ENCODE measurements around the gene GPC6. TPM values are rescaled to one million over a fixed set of nuclear protein-coding genes. Genes with fewer than 3 reads are reported as not detected.

The GPC6 gene
- polyA plus RNA-seq, 1 donor from 2014 or later: 9.0 TPM

DNA sequence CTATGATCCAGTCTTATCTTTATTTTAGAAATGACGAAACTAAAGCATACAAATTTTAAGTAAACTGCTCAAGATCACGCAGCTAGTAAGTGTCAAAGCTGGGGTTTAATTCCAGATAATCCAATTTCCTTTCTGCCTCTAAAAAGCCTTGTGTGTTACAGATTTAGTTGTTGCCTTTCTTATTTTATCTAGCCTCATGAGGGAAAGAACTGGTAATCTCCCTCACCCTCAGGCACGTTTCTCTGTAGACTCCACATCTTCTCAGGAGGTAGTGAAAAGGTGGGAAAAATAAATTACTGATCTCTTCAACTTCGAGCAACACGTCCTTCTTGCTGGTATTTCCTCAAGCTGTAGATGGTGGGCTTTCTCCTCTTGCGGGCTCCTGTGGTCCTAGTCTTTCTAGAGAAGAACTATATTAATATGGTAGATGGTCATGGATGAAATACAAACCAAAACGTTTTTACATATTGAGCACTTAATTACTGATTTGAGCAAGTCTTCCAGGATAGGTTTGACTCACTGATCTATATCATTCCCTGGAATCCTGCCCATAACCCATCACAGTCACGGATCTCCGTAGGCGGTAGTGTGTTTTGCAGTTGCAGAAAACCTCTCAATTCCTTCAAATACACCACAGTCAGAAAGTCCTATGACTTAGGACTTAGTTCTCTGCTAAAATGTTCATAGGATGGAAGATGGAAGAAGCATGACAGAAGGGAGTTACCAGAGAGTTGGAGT lies 733.4 kb downstream of the GPC6 start:
- no peaks in the 10 kb centered on the region for H3K79me2 ChIP-seq (replicated peaks; ENCODE audit: insufficient read depth, low read length)
- TF ChIP-seq, protein P1, sequence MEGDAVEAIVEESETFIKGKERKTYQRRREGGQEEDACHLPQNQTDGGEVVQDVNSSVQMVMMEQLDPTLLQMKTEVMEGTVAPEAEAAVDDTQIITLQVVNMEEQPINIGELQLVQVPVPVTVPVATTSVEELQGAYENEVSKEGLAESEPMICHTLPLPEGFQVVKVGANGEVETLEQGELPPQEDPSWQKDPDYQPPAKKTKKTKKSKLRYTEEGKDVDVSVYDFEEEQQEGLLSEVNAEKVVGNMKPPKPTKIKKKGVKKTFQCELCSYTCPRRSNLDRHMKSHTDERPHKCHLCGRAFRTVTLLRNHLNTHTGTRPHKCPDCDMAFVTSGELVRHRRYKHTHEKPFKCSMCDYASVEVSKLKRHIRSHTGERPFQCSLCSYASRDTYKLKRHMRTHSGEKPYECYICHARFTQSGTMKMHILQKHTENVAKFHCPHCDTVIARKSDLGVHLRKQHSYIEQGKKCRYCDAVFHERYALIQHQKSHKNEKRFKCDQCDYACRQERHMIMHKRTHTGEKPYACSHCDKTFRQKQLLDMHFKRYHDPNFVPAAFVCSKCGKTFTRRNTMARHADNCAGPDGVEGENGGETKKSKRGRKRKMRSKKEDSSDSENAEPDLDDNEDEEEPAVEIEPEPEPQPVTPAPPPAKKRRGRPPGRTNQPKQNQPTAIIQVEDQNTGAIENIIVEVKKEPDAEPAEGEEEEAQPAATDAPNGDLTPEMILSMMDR (IDR thresholded peaks at IDR 0.05; ENCODE audit: poor library complexity, severe bottlenecking): no peak
- TF ChIP-seq TAF1 (IDR thresholded peaks at IDR 0.05; ENCODE audit: low read depth): no peak
- TF ChIP-seq, protein P2, sequence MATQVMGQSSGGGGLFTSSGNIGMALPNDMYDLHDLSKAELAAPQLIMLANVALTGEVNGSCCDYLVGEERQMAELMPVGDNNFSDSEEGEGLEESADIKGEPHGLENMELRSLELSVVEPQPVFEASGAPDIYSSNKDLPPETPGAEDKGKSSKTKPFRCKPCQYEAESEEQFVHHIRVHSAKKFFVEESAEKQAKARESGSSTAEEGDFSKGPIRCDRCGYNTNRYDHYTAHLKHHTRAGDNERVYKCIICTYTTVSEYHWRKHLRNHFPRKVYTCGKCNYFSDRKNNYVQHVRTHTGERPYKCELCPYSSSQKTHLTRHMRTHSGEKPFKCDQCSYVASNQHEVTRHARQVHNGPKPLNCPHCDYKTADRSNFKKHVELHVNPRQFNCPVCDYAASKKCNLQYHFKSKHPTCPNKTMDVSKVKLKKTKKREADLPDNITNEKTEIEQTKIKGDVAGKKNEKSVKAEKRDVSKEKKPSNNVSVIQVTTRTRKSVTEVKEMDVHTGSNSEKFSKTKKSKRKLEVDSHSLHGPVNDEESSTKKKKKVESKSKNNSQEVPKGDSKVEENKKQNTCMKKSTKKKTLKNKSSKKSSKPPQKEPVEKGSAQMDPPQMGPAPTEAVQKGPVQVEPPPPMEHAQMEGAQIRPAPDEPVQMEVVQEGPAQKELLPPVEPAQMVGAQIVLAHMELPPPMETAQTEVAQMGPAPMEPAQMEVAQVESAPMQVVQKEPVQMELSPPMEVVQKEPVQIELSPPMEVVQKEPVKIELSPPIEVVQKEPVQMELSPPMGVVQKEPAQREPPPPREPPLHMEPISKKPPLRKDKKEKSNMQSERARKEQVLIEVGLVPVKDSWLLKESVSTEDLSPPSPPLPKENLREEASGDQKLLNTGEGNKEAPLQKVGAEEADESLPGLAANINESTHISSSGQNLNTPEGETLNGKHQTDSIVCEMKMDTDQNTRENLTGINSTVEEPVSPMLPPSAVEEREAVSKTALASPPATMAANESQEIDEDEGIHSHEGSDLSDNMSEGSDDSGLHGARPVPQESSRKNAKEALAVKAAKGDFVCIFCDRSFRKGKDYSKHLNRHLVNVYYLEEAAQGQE (IDR thresholded peaks at IDR 0.05; ENCODE audit: borderline replicate concordance): no peak
- no peak for TF ChIP-seq SMC3 (conservative IDR thresholded peaks at IDR 0.05; ENCODE audit: poor library complexity)
- no peak for TF ChIP-seq EP300 (conservative IDR thresholded peaks at IDR 0.05; ENCODE audit: poor library complexity, severe bottlenecking)
- no peak for TF ChIP-seq EZH2 (IDR thresholded peaks at IDR 0.05; ENCODE audit: borderline replicate concordance, insufficient read depth, low read length, poor library complexity, severe bottlenecking)
- TF ChIP-seq POLR2AphosphoS5 (IDR thresholded peaks at IDR 0.05): no peak
- TF ChIP-seq MXI1 (conservative IDR thresholded peaks at IDR 0.05; ENCODE audit: poor library complexity, severe bottlenecking): no peak
- TF ChIP-seq RAD21 (conservative IDR thresholded peaks at IDR 0.05): no peak
- no peaks in the 10 kb centered on the region for H3K9me2 ChIP-seq (ENCODE audit: insufficient read depth, low read length)
- H4K20me1 ChIP-seq (ENCODE audit: insufficient read depth): no peaks in the 10 kb centered on the region
- H3K9ac ChIP-seq (ENCODE audit: low read length): no peak overlapping the region
- no peaks in the 10 kb centered on the region for H3K27me3 ChIP-seq (ENCODE audit: insufficient read depth, low read depth, low read length)
- no peak overlapping the region for H3K4me3 ChIP-seq (ENCODE audit: low read length)
- H3K27ac ChIP-seq (ENCODE audit: low read length): no peak overlapping the region
- H3F3A ChIP-seq (ENCODE audit: insufficient read depth, low read length, poor library complexity, severe bottlenecking): no peaks in the 10 kb centered on the region
- H2AFZ ChIP-seq (ENCODE audit: low read depth, low read length): no peak overlapping the region
- no peaks in the 10 kb centered on the region for H3K36me3 ChIP-seq (ENCODE audit: insufficient read depth, low read length)
- no peak overlapping the region for H3K4me2 ChIP-seq (ENCODE audit: low read length)
- no peaks in the 10 kb centered on the region for H3K9me3 ChIP-seq (ENCODE audit: low read length)

DNA sequence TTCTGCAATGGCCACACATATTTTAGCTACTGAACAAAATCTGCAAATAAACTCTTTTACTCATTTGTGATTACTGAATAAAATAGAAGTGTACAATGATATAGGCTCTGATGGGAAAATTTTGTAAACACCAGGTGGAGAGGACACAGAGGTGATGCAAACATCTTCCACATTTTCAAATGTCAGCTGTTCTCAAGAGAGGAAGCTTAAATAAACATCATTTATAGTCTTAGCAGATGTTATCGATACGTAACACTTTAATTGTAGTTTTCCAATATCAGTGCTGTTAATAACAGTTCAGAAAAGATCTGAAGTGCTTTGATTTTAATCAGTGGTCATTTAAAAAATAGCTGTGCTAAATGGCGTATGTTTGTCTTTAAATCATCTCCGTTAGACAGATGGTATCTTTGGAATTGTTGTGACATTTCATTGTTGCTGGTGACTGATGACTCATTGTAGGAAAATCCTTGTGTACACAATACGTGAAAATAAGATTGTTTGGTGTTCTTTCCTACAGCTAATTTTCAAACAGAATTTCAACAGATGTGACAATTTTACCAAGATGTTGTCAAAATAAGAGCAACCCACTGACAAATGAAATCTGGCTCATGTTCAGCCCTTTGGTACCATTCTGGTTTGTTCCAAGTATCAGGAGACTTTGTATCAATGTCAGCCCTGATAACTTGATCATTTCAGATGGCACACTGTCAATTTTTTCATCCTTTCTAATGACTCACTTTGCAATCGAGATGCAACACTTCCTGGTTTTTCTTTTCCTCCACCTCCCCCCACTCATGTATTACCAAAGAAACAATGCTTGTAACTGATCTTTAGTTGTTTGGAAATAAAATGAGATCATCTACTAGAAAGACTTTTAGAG lies 736.9 kb downstream of the GPC6 start:
- H3K9me2 ChIP-seq (ENCODE audit: insufficient read depth, low read length): no peaks in the 10 kb centered on the region
- TF ChIP-seq RAD21 (conservative IDR thresholded peaks at IDR 0.05) (no peak), POLR2AphosphoS5 (IDR thresholded peaks at IDR 0.05) (peak; percentile 51), MXI1 (conservative IDR thresholded peaks at IDR 0.05; ENCODE audit: poor library complexity, severe bottlenecking) (no peak), EP300 (conservative IDR thresholded peaks at IDR 0.05; ENCODE audit: poor library complexity, severe bottlenecking) (peak; percentile 46)
- TF ChIP-seq, protein P1 (IDR thresholded peaks at IDR 0.05; ENCODE audit: poor library complexity, severe bottlenecking): no peak
- TF ChIP-seq, protein P2 (IDR thresholded peaks at IDR 0.05; ENCODE audit: borderline replicate concordance): no peak
- no peak overlapping the region for H3K4me3 ChIP-seq (ENCODE audit: low read length)
- H3F3A ChIP-seq (ENCODE audit: insufficient read depth, low read length, poor library complexity, severe bottlenecking): no peaks in the 10 kb centered on the region
- H3K36me3 ChIP-seq (ENCODE audit: insufficient read depth, low read length): no peaks in the 10 kb centered on the region
- no peaks in the 10 kb centered on the region for H3K27me3 ChIP-seq (ENCODE audit: insufficient read depth, low read depth, low read length)
- no peaks in the 10 kb centered on the region for H3K79me2 ChIP-seq (replicated peaks; ENCODE audit: insufficient read depth, low read length)
- H4K20me1 ChIP-seq (ENCODE audit: insufficient read depth): no peaks in the 10 kb centered on the region
- H3K9me3 ChIP-seq (ENCODE audit: low read length): no peaks in the 10 kb centered on the region
- no peak overlapping the region for H2AFZ ChIP-seq (ENCODE audit: low read depth, low read length)
- H3K9ac ChIP-seq (ENCODE audit: low read length): no peak overlapping the region
- H3K27ac ChIP-seq (ENCODE audit: low read length): no peak overlapping the region
- no peak overlapping the region for H3K4me2 ChIP-seq (ENCODE audit: low read length)

All from neural cell (in vitro differentiated cells).